ENCODE results near the gene EREG. TPM values are rescaled to one million over a fixed set of nuclear protein-coding genes. Genes with fewer than 3 reads are reported as not detected.

EREG gene
- total RNA-seq, 1 donor from 2014 or later = not detected

DNA sequence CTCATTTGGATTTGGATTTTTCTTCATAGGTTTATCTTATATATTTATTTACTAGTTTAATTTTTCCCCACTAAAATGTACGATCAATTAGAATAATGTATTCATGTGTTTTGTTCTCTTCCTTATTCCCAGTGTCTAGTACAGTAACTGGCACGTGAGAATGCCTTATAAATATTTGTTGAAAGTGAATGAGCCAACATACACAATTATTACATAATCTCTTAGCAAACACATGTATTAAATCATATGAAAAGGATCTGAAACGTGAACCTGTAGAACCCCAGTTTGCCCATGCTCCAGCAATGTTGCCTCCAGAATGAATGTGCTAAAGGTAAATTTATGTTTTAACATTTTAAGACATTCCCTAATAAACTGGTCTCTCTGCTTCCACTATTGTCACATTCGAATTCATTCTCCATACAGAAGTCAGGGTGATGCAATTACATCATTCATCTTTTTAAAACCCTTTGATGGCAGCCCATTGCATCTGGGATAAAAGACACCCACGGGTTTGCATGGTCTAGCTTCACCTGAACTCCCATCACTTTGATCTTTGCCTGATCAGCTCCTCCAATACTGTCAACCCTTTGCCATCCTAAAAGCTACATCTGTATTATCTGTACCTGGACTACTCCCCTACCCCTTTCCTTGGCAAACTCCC lies 49.3 kb downstream of the EREG start:
- H3K27me3 Mint-ChIP-seq (ENCODE audit: low read depth) = no peaks in the 10 kb centered on the region
- H3K4me1 Mint-ChIP-seq = no peaks in the 10 kb centered on the region
- H3K9me3 Mint-ChIP-seq = peaks cover 2% of the 10 kb centered on the region
- H3K27ac Mint-ChIP-seq (ENCODE audit: unreplicated experiment) = no peak overlapping the region
- H3K36me3 Mint-ChIP-seq (ENCODE audit: low read depth) = no peaks in the 10 kb centered on the region
- H3K4me3 Mint-ChIP-seq = no peak overlapping the region
- TF ChIP-seq, protein P1, sequence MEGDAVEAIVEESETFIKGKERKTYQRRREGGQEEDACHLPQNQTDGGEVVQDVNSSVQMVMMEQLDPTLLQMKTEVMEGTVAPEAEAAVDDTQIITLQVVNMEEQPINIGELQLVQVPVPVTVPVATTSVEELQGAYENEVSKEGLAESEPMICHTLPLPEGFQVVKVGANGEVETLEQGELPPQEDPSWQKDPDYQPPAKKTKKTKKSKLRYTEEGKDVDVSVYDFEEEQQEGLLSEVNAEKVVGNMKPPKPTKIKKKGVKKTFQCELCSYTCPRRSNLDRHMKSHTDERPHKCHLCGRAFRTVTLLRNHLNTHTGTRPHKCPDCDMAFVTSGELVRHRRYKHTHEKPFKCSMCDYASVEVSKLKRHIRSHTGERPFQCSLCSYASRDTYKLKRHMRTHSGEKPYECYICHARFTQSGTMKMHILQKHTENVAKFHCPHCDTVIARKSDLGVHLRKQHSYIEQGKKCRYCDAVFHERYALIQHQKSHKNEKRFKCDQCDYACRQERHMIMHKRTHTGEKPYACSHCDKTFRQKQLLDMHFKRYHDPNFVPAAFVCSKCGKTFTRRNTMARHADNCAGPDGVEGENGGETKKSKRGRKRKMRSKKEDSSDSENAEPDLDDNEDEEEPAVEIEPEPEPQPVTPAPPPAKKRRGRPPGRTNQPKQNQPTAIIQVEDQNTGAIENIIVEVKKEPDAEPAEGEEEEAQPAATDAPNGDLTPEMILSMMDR (conservative IDR thresholded peaks at IDR 0.05) = no peak
- DNase-seq (ENCODE audit: low read depth, low spot score) = no peak

- DNase-seq (ENCODE audit: low read depth, low spot score) = no peak
- no peak overlapping the region for H3K27ac Mint-ChIP-seq (ENCODE audit: unreplicated experiment)
- H3K4me1 Mint-ChIP-seq = no peaks in the 10 kb centered on the region
- H3K36me3 Mint-ChIP-seq (ENCODE audit: low read depth) = no peaks in the 10 kb centered on the region
- H3K4me3 Mint-ChIP-seq = no peak overlapping the region
- TF ChIP-seq, protein P1 (conservative IDR thresholded peaks at IDR 0.05) = no peak
- no peaks in the 10 kb centered on the region for H3K27me3 Mint-ChIP-seq (ENCODE audit: low read depth)
- peaks cover 2% of the 10 kb centered on the region for H3K9me3 Mint-ChIP-seq
Observed at GRCh38 chr4:74415602-74416300, 50.8 kb downstream of the EREG start.

- no peaks in the 10 kb centered on the region for H3K27me3 Mint-ChIP-seq (ENCODE audit: low read depth)
- H3K36me3 Mint-ChIP-seq (ENCODE audit: low read depth) = no peaks in the 10 kb centered on the region
Observed at GRCh38 chr4:74418063-74418670, 53.2 kb downstream of the EREG start.

DNA sequence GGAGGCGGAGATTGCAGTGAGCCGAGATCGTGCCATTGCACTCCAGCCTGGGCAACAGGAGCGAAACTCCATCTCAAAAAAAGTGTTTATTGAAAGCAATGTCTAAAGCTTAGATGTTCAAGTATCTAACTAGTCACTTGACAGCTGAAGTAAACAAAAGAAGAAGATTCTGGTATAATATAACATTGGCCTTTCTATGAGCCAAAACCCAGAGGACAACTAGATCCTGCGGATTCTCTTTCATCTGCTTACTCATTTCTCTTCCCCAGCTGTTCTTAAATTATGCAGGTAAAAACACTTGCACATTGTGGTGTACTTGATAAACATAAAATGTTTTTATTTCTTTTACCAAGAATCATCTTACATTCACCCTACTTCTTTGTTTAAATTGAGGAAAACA lies 55.9 kb downstream of the EREG start:
- TF ChIP-seq, protein P1 (conservative IDR thresholded peaks at IDR 0.05) = no peak
- Mint-ChIP-seq H3K4me3 (no peak overlapping the region), H3K27ac (ENCODE audit: unreplicated experiment) (no peak overlapping the region), H3K4me1 (no peaks in the 10 kb centered on the region), H3K27me3 (ENCODE audit: low read depth) (no peaks in the 10 kb centered on the region), H3K9me3 (peaks cover 2% of the 10 kb centered on the region), H3K36me3 (ENCODE audit: low read depth) (no peaks in the 10 kb centered on the region)
- no peak for DNase-seq (ENCODE audit: low read depth, low spot score)

More at GRCh38 chr4:74418063-74418670, 53.2 kb downstream of the EREG start:
- no peaks in the 10 kb centered on the region for H3K4me1 Mint-ChIP-seq
- TF ChIP-seq, protein P1 (conservative IDR thresholded peaks at IDR 0.05) = no peak
- H3K9me3 Mint-ChIP-seq = peaks cover 2% of the 10 kb centered on the region
- no peak overlapping the region for H3K4me3 Mint-ChIP-seq
- no peak overlapping the region for H3K27ac Mint-ChIP-seq (ENCODE audit: unreplicated experiment)
- no peak for DNase-seq (ENCODE audit: low read depth, low spot score)

DNA sequence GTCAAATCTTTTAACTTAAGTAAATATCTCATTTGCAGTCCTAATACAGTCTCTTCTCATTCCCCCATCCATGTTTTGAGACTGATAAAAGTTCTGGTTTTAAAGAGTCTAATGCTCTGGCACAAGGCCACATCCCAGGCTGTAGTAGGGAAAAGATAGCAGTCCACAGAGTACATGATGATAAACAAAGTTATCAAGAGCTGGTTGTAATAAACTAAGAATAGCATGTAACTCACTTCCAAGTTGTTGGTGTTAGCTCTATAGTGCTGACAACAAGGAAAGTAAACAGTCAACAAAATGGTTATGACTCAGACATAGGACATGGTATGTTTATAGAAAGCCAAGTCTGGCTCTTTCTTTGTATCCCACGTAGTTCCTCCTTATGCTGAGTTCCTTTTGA lies 58.2 kb downstream of the EREG start:
- Mint-ChIP-seq H3K4me1 (no peaks in the 10 kb centered on the region), H3K9me3 (peaks cover under 1% of the 10 kb centered on the region), H3K4me3 (no peak overlapping the region), H3K36me3 (ENCODE audit: low read depth) (no peaks in the 10 kb centered on the region), H3K27me3 (ENCODE audit: low read depth) (no peaks in the 10 kb centered on the region), H3K27ac (ENCODE audit: unreplicated experiment) (no peak overlapping the region)
- TF ChIP-seq, protein P1 (conservative IDR thresholded peaks at IDR 0.05) = no peak
- DNase-seq (ENCODE audit: low read depth, low spot score) = no peak
